ENCODE results near the gene GFOD1. TPM values are rescaled to one million over a fixed set of nuclear protein-coding genes. Genes with fewer than 3 reads are reported as not detected.

GFOD1 gene
- total RNA-seq, 1 experiment from 2014 or later = 6.1 TPM

- Mint-ChIP-seq H3K27me3 (ENCODE audit: low read depth) (peaks cover 7% of the 10 kb centered on the region; the same call in 1 of the 2 replicates), H3K36me3 (ENCODE audit: insufficient read depth in 1 of 3, low read depth in 3 of 3) (peaks cover 0 to 7% (median 0%) of the 10 kb centered on the region in 3 experiments; a peak in 3 of 7 replicates), H3K4me1 (peaks cover 12 to 14% of the 10 kb centered on the region in 2 experiments), H3K4me3 (no peak overlapping the region), H3K9me3 (peaks cover 11 to 13% of the 10 kb centered on the region in 2 experiments), H3K27ac (no peak overlapping the region; a peak in 2 of 7 replicates)
- H4K8ac ChIP-seq (replicated peaks; ENCODE audit: insufficient read length, low read depth, low read length) = no peak overlapping the region
- no peak overlapping the region for H3K56ac ChIP-seq (ENCODE audit: insufficient read length, low read depth, low read length)
- no peak overlapping the region for H3K14ac ChIP-seq (ENCODE audit: insufficient read depth, low read length)
- H3K18ac ChIP-seq (ENCODE audit: insufficient read length, low read depth, low read length) = no peak overlapping the region
- no CpG with 5 or more reads among the region's 8 CpGs for WGBS (ENCODE audit: extremely low coverage, insufficient read length, low lambda C conversion rate)
- no peak overlapping the region for H2BK5ac ChIP-seq (ENCODE audit: insufficient read length, low read length)
- no peak overlapping the region for H4K5ac ChIP-seq (ENCODE audit: insufficient read length, low read depth, low read length)
- H3K27me3 ChIP-seq (ENCODE audit: insufficient read depth, low read length) = no peaks in the 10 kb centered on the region
- no peak overlapping the region for H3K27ac ChIP-seq (ENCODE audit: insufficient read length, low read depth, low read length)
- no peaks in the 10 kb centered on the region for H4K20me1 ChIP-seq (ENCODE audit: control insufficient read depth, insufficient read depth, insufficient read length)
- H3K23ac ChIP-seq (ENCODE audit: insufficient read length, low read depth, low read length) = no peak overlapping the region
- no peak overlapping the region for H3T11ph ChIP-seq (ENCODE audit: low read length)
- TF ChIP-seq CTCF (conservative IDR thresholded peaks at IDR 0.05) = no peak
- no peak overlapping the region for H2BK15ac ChIP-seq (ENCODE audit: low read depth, low read length)
- H2AK5ac ChIP-seq (ENCODE audit: insufficient read length, low read length) = no peak overlapping the region
- H2BK120ac ChIP-seq (ENCODE audit: low read depth, low read length, poor library complexity, severe bottlenecking) = no peak overlapping the region
- no peaks in the 10 kb centered on the region for H3K79me1 ChIP-seq (ENCODE audit: insufficient read depth, low read depth, low read length, poor library complexity, severe bottlenecking)
- no peaks in the 10 kb centered on the region for H3K79me2 ChIP-seq (ENCODE audit: insufficient read depth, low read length)
- H4K91ac ChIP-seq (ENCODE audit: insufficient read length, low read depth, low read length) = no peak overlapping the region
- no peaks in the 10 kb centered on the region for H3K9me3 ChIP-seq (ENCODE audit: control insufficient read depth, low read depth, low read length)
- H3K23me2 ChIP-seq (ENCODE audit: insufficient read length, low read depth, low read length, poor library complexity, severe bottlenecking) = no peaks in the 10 kb centered on the region
- H3K9ac ChIP-seq (ENCODE audit: extremely low read depth, insufficient read length, low read length) = no peak overlapping the region
- no peak overlapping the region for H3K4me2 ChIP-seq (ENCODE audit: insufficient read depth, insufficient read length, low read length)
- no peak overlapping the region for H2BK20ac ChIP-seq (ENCODE audit: low read depth, low read length, poor library complexity, severe bottlenecking)
- H3K4ac ChIP-seq (ENCODE audit: low read depth, low read length) = no peak overlapping the region
- H2BK12ac ChIP-seq (ENCODE audit: insufficient read length, low read depth, low read length) = no peak overlapping the region
- H3K4me1 ChIP-seq (ENCODE audit: insufficient read depth, low read length) = peaks cover 2% of the 10 kb centered on the region; the same call in 1 of the 2 replicates
- no peak for DNase-seq
- no peak overlapping the region for H2AFZ ChIP-seq (ENCODE audit: low read length)
These were observed 147.4 kb downstream of the GFOD1 start for GRCh38 chr6:13339863-13340630.
